ENCODE results near the gene GPR6. TPM values are rescaled to one million over a fixed set of nuclear protein-coding genes. Genes with fewer than 3 reads are reported as not detected.

The GPR6 gene
- total RNA-seq, 1 experiment from 2014 or later, result not detected

- H3K27me3 ChIP-seq (ENCODE audit: insufficient read depth, low read depth), result peaks cover 30% of the 10 kb centered on the region; the same call in 1 of the 2 replicates
- H3K4me3 ChIP-seq, result no peak overlapping the region
- H3K9me3 ChIP-seq (ENCODE audit: insufficient read depth, low read depth), result no peaks in the 10 kb centered on the region
- H3K4me1 ChIP-seq (replicated peaks; ENCODE audit: insufficient read depth), result no peaks in the 10 kb centered on the region
- POLR2A ChIA-PET (ENCODE audit: unreplicated experiment), result no interaction called here
- no peak for DNase-seq
- no peaks in the 10 kb centered on the region for H3K9me2 ChIP-seq (ENCODE audit: insufficient read depth)
- no peaks in the 10 kb centered on the region for H3F3A ChIP-seq (ENCODE audit: insufficient read depth, low read depth)
- H3K79me2 ChIP-seq (ENCODE audit: low read depth), result no peaks in the 10 kb centered on the region
- H3K36me3 ChIP-seq (ENCODE audit: low read depth), result no peaks in the 10 kb centered on the region
- CTCF ChIA-PET, result interaction anchor here (0.6 kb wide), 1 partner anchor 213 kb away, joined by 3 read pairs; no protein-coding TSS in a partner anchor
- H3K4me2 ChIP-seq, result no peak overlapping the region
- H3K27ac ChIP-seq, result no peak overlapping the region
- no peak overlapping the region for H2AFZ ChIP-seq
- intact Hi-C loops (cut with micrococcal nuclease; ENCODE audit: unreplicated experiment), result no loop called here
- H4K20me1 ChIP-seq (ENCODE audit: insufficient read depth), result no peaks in the 10 kb centered on the region
- no TSS peak for BruUV-seq (replicated peaks)
- TF ChIP-seq EZH2 (IDR thresholded peaks at IDR 0.05; ENCODE audit: low read depth), result no peak
- TF ChIP-seq, protein P1, sequence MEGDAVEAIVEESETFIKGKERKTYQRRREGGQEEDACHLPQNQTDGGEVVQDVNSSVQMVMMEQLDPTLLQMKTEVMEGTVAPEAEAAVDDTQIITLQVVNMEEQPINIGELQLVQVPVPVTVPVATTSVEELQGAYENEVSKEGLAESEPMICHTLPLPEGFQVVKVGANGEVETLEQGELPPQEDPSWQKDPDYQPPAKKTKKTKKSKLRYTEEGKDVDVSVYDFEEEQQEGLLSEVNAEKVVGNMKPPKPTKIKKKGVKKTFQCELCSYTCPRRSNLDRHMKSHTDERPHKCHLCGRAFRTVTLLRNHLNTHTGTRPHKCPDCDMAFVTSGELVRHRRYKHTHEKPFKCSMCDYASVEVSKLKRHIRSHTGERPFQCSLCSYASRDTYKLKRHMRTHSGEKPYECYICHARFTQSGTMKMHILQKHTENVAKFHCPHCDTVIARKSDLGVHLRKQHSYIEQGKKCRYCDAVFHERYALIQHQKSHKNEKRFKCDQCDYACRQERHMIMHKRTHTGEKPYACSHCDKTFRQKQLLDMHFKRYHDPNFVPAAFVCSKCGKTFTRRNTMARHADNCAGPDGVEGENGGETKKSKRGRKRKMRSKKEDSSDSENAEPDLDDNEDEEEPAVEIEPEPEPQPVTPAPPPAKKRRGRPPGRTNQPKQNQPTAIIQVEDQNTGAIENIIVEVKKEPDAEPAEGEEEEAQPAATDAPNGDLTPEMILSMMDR (conservative IDR thresholded peaks at IDR 0.05), result no peak
These were observed 13.3 kb downstream of the GPR6 start for GRCh38 chr6:109991201-109992101.

- no TSS peak for BruUV-seq (replicated peaks)
These were observed 20.2 kb downstream of the GPR6 start for GRCh38 chr6:109998159-109998785.

DNA sequence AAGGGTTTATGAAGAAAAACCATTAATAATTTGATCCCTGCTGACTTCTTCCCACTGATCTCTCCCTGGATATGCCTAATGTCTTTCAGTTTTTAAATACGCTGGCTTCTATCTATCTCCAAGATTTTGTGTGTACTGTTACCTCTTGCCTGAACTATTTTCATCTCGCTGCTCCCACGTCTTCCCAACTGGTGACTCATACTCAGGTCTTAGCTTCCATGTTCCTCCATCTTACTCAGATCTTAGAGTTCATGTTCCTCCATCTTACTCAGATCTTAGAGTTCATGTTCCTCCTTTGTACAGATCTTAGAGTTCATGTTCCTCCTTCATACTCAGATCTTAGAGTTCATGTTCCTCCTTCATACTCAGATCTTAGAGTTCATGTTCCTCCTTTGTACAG lies 21.6 kb downstream of the GPR6 start:
- TF ChIP-seq EZH2 (IDR thresholded peaks at IDR 0.05; ENCODE audit: low read depth), result no peak
- TF ChIP-seq, protein P1 (conservative IDR thresholded peaks at IDR 0.05), result no peak
- H3K27me3 ChIP-seq (ENCODE audit: insufficient read depth, low read depth), result peaks cover 20% of the 10 kb centered on the region
- H3K79me2 ChIP-seq (ENCODE audit: low read depth), result no peaks in the 10 kb centered on the region
- ChIA-PET POLR2A (ENCODE audit: unreplicated experiment) (no interaction called here), CTCF (no interaction called here)
- intact Hi-C loops (cut with micrococcal nuclease; ENCODE audit: unreplicated experiment), result no loop called here
- H3K36me3 ChIP-seq (ENCODE audit: low read depth), result no peaks in the 10 kb centered on the region
- no peak overlapping the region for H2AFZ ChIP-seq
- H3K4me1 ChIP-seq (replicated peaks; ENCODE audit: insufficient read depth), result no peaks in the 10 kb centered on the region
- no peaks in the 10 kb centered on the region for H3K9me3 ChIP-seq (ENCODE audit: insufficient read depth, low read depth)
- no peak overlapping the region for H3K4me3 ChIP-seq
- DNase-seq, result no peak
- H3F3A ChIP-seq (ENCODE audit: insufficient read depth, low read depth), result no peaks in the 10 kb centered on the region
- H3K4me2 ChIP-seq, result no peak overlapping the region
- no peaks in the 10 kb centered on the region for H4K20me1 ChIP-seq (ENCODE audit: insufficient read depth)
- no peak overlapping the region for H3K27ac ChIP-seq
- BruUV-seq (replicated peaks), result no TSS peak
- H3K9me2 ChIP-seq (ENCODE audit: insufficient read depth), result no peaks in the 10 kb centered on the region

More at GRCh38 chr6:109998159-109998785, 20.2 kb downstream of the GPR6 start:
- peaks cover 20% of the 10 kb centered on the region for H3K27me3 ChIP-seq (ENCODE audit: insufficient read depth, low read depth)
- no peak overlapping the region for H3K4me3 ChIP-seq
- H3K4me1 ChIP-seq (replicated peaks; ENCODE audit: insufficient read depth), result no peaks in the 10 kb centered on the region
- no peaks in the 10 kb centered on the region for H3K9me3 ChIP-seq (ENCODE audit: insufficient read depth, low read depth)
- H3K36me3 ChIP-seq (ENCODE audit: low read depth), result no peaks in the 10 kb centered on the region
- intact Hi-C loops (cut with micrococcal nuclease; ENCODE audit: unreplicated experiment), result no loop called here
- H3K27ac ChIP-seq, result no peak overlapping the region
- no peak overlapping the region for H2AFZ ChIP-seq
- H3F3A ChIP-seq (ENCODE audit: insufficient read depth, low read depth), result no peaks in the 10 kb centered on the region
- no peak for DNase-seq
- H4K20me1 ChIP-seq (ENCODE audit: insufficient read depth), result no peaks in the 10 kb centered on the region
- H3K79me2 ChIP-seq (ENCODE audit: low read depth), result no peaks in the 10 kb centered on the region
- H3K9me2 ChIP-seq (ENCODE audit: insufficient read depth), result no peaks in the 10 kb centered on the region
- TF ChIP-seq, protein P1 (conservative IDR thresholded peaks at IDR 0.05), result no peak
- no peak for TF ChIP-seq EZH2 (IDR thresholded peaks at IDR 0.05; ENCODE audit: low read depth)
- CTCF ChIA-PET, result no interaction called here
- POLR2A ChIA-PET (ENCODE audit: unreplicated experiment), result no interaction called here
- H3K4me2 ChIP-seq, result no peak overlapping the region
